ENCODE data around the gene EED. TPM values are rescaled to one million over a fixed set of nuclear protein-coding genes. Genes with fewer than 3 reads are reported as not detected.
A peak's percentile ranks its signal among the peaks of the same experiment; 100 is the strongest.

EED gene
- total and polyA plus RNA-seq, 4 donors, result 5.4 to 17.1 (median 8.2) TPM

DNA sequence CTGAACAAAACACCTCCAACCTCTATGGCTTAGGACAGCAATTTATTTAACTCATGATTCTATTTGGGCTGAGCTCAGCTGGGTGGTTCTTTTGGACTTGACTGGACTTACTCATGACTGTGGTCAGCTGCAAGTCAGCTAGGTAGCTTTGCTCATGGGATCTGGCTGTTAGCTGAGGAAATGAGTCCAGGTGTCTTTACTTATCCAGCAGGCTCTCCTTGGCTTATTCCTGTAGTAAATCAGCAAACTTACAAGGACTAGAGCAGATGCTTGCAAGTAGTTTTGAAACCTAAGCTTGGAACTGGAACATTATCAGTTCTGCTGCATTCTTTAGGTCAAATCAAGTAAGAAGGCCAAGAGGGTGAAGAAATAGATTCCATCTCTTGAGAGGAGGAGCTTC is 49.5 kb downstream of the EED start (continued):
- no peak for TF ChIP-seq EGR1 (IDR thresholded peaks at IDR 0.05; ENCODE audit: low read depth in 2 of 2)
- TF ChIP-seq, protein P1, sequence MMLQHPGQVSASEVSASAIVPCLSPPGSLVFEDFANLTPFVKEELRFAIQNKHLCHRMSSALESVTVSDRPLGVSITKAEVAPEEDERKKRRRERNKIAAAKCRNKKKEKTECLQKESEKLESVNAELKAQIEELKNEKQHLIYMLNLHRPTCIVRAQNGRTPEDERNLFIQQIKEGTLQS (IDR thresholded peaks at IDR 0.05), result no peak

DNA sequence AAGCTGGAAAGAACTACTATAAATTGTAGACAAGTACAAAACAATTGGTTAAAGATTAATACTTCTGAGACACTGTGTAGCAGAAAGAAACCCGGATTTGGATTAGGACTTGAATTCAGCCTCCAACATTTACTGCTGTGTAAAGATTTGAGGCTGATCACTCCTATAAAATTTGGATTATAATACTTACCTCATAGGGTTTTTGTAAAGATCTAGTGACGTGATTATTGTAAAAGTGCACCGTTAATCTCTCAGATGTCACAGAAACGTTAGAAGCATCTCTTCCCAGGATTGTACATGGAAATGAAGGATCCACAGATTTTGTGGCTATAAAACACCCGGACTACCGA is 57.2 kb downstream of the EED start:
- peaks cover 0 to 10% (median 7%) of the 10 kb centered on the region in 4 donors for H3K4me1 ChIP-seq (ENCODE audit: control insufficient read depth in 4 of 4, insufficient read depth in 4 of 4, low read length in 3 of 4)
- peaks cover 0 to 1% (median 0%) of the 10 kb centered on the region in 4 donors for H3K36me3 ChIP-seq (ENCODE audit: control insufficient read depth in 4 of 4, insufficient read depth in 3 of 4, low read depth in 1 of 4, low read length in 3 of 4)
- WGBS, result 4% methylated on average over 6 of the region's 6 CpGs
- H3K9ac ChIP-seq (ENCODE audit: low read depth in 1 of 2, low read length in 2 of 2), result no peak overlapping the region
- TF ChIP-seq, protein P2, sequence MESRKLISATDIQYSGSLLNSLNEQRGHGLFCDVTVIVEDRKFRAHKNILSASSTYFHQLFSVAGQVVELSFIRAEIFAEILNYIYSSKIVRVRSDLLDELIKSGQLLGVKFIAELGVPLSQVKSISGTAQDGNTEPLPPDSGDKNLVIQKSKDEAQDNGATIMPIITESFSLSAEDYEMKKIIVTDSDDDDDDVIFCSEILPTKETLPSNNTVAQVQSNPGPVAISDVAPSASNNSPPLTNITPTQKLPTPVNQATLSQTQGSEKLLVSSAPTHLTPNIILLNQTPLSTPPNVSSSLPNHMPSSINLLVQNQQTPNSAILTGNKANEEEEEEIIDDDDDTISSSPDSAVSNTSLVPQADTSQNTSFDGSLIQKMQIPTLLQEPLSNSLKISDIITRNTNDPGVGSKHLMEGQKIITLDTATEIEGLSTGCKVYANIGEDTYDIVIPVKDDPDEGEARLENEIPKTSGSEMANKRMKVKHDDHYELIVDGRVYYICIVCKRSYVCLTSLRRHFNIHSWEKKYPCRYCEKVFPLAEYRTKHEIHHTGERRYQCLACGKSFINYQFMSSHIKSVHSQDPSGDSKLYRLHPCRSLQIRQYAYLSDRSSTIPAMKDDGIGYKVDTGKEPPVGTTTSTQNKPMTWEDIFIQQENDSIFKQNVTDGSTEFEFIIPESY (IDR thresholded peaks at IDR 0.05), result no peak
- TF ChIP-seq, protein P1 (IDR thresholded peaks at IDR 0.05), result no peak
- TF ChIP-seq TAF1 (conservative IDR thresholded peaks at IDR 0.05), result no peak
- H3K27ac ChIP-seq (ENCODE audit: low read depth in 1 of 2, low read length in 2 of 2), result peak overlapping the region in 1 of 2 donors; percentile 88
- H3K4me3 ChIP-seq (ENCODE audit: low read depth in 1 of 3, low read length in 3 of 3), result no peak overlapping the region
- H3K27me3 ChIP-seq (ENCODE audit: control insufficient read depth in 4 of 4, insufficient read depth in 4 of 4, low read length in 3 of 4), result no peaks in the 10 kb centered on the region
- no peak for DNase-seq (ENCODE audit: low spot score)
- no peaks in the 10 kb centered on the region for H3K9me3 ChIP-seq (ENCODE audit: control insufficient read depth in 4 of 4, low read length in 3 of 4)

DNA sequence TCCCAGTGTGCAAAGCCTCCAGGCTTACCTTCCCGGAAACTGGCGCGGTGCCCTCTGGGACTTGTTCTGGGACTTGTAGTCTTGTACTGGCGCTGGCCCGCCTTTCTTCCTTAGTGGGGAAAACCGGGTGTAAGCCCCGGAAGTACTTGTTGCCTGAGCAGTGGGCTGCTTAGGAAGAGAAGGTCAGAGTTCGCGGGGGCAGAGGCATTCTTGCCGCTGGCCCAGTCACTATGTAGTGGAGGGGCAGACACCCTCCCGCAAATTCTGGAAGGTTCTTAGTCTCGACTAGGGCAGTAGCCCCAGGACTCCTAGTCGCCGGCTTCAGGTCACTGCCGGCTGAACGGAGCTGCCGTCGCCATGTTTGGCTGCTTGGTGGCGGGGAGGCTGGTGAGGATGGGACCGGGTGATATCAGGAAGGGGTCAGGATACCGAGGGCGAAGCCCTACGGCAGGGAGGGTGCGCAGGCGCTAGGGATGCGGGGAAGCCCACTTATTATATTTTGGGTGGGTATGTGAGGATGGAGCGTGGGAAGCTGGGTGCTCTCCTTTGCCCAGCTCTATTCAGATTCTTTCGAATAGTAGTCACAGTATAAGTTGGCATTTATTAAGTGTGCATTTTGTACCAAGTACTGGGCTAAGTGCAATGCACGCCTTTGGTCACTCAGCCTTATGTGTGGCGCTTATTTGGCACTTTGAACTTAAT is 57.7 kb downstream of the EED start, which contains the start of gene HIKESHI:
Gene HIKESHI (plus strand): TSS at position 149 of the 702 bp plus-strand sequence. CDS start 209 bp downstream, at position 358.
- Histone ChIP-seq H3K27me3 (ENCODE audit: control insufficient read depth in 4 of 4, insufficient read depth in 4 of 4, low read length in 3 of 4) (no peaks in the 10 kb centered on the region), H3K36me3 (ENCODE audit: control insufficient read depth in 4 of 4, insufficient read depth in 3 of 4, low read depth in 1 of 4, low read length in 3 of 4) (peaks cover 0 to 1% (median 0%) of the 10 kb centered on the region in 4 donors), H3K27ac (ENCODE audit: low read depth in 1 of 2, low read length in 2 of 2) (peak within 1 kb of the TSS; percentile 81 to 88), H3K4me3 (ENCODE audit: low read depth in 1 of 3, low read length in 3 of 3) (peak within 1 kb of the TSS; percentile 65 to 99 (median 93)), H3K9ac (ENCODE audit: low read depth in 1 of 2, low read length in 2 of 2) (peak within 1 kb of the TSS; percentile 75 to 80), H3K9me3 (ENCODE audit: control insufficient read depth in 4 of 4, low read length in 3 of 4) (no peaks in the 10 kb centered on the region), H3K4me1 (ENCODE audit: control insufficient read depth in 4 of 4, insufficient read depth in 4 of 4, low read length in 3 of 4) (peaks cover 0 to 10% (median 7%) of the 10 kb centered on the region in 4 donors)
- TF ChIP-seq HNF4G (IDR thresholded peaks at IDR 0.05), result peak; percentile 39
- TF ChIP-seq, protein P2 (IDR thresholded peaks at IDR 0.05), result peak; percentile 85
- TF ChIP-seq EGR1 (IDR thresholded peaks at IDR 0.05; ENCODE audit: low read depth in 2 of 2), result peak; percentile 60 to 70
- TF ChIP-seq RAD21 (IDR thresholded peaks at IDR 0.05), result peak; percentile 37 to 54
- peak; percentile 48 to 57 for TF ChIP-seq JUND (IDR thresholded peaks at IDR 0.05)
- peak; percentile 54 to 76 for TF ChIP-seq HNF4A (conservative IDR thresholded peaks at IDR 0.05)
- peak; percentile 23 for TF ChIP-seq FOXA1 (IDR thresholded peaks at IDR 0.05)
- TF ChIP-seq SP1 (IDR thresholded peaks at IDR 0.05), result peak; percentile 69
- TF ChIP-seq, protein P3, sequence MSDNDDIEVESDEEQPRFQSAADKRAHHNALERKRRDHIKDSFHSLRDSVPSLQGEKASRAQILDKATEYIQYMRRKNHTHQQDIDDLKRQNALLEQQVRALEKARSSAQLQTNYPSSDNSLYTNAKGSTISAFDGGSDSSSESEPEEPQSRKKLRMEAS (IDR thresholded peaks at IDR 0.05), result peak; percentile 86
- peak; percentile 97 for TF ChIP-seq NR2F2 (IDR thresholded peaks at IDR 0.05)
- TF ChIP-seq GABPA (IDR thresholded peaks at IDR 0.05 in 1 of 2, conservative IDR thresholded peaks at IDR 0.05 in 1 of 2), result peak; percentile 93 to 98
- TF ChIP-seq, protein P4, sequence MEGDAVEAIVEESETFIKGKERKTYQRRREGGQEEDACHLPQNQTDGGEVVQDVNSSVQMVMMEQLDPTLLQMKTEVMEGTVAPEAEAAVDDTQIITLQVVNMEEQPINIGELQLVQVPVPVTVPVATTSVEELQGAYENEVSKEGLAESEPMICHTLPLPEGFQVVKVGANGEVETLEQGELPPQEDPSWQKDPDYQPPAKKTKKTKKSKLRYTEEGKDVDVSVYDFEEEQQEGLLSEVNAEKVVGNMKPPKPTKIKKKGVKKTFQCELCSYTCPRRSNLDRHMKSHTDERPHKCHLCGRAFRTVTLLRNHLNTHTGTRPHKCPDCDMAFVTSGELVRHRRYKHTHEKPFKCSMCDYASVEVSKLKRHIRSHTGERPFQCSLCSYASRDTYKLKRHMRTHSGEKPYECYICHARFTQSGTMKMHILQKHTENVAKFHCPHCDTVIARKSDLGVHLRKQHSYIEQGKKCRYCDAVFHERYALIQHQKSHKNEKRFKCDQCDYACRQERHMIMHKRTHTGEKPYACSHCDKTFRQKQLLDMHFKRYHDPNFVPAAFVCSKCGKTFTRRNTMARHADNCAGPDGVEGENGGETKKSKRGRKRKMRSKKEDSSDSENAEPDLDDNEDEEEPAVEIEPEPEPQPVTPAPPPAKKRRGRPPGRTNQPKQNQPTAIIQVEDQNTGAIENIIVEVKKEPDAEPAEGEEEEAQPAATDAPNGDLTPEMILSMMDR (IDR thresholded peaks at IDR 0.05; ENCODE audit: low read depth, low read length, missing input control), result no peak
- TF ChIP-seq TAF1 (conservative IDR thresholded peaks at IDR 0.05), result peak; percentile 81
- TF ChIP-seq RXRA (IDR thresholded peaks at IDR 0.05), result peak; percentile 79 to 82
- TF ChIP-seq, protein P5, sequence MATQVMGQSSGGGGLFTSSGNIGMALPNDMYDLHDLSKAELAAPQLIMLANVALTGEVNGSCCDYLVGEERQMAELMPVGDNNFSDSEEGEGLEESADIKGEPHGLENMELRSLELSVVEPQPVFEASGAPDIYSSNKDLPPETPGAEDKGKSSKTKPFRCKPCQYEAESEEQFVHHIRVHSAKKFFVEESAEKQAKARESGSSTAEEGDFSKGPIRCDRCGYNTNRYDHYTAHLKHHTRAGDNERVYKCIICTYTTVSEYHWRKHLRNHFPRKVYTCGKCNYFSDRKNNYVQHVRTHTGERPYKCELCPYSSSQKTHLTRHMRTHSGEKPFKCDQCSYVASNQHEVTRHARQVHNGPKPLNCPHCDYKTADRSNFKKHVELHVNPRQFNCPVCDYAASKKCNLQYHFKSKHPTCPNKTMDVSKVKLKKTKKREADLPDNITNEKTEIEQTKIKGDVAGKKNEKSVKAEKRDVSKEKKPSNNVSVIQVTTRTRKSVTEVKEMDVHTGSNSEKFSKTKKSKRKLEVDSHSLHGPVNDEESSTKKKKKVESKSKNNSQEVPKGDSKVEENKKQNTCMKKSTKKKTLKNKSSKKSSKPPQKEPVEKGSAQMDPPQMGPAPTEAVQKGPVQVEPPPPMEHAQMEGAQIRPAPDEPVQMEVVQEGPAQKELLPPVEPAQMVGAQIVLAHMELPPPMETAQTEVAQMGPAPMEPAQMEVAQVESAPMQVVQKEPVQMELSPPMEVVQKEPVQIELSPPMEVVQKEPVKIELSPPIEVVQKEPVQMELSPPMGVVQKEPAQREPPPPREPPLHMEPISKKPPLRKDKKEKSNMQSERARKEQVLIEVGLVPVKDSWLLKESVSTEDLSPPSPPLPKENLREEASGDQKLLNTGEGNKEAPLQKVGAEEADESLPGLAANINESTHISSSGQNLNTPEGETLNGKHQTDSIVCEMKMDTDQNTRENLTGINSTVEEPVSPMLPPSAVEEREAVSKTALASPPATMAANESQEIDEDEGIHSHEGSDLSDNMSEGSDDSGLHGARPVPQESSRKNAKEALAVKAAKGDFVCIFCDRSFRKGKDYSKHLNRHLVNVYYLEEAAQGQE (IDR thresholded peaks at IDR 0.05), result peak; percentile 64
- TF ChIP-seq FOXA2 (IDR thresholded peaks at IDR 0.05), result peak; percentile 33
- TF ChIP-seq, protein P1 (IDR thresholded peaks at IDR 0.05), result peak; percentile 48
- TF ChIP-seq YY1 (IDR thresholded peaks at IDR 0.05), result peak; percentile 93
- DNase-seq (ENCODE audit: low spot score), result peak; percentile 94
- under 1% methylated on average over 30 of the region's 30 CpGs for WGBS
